ENCODE data around the gene MAP3K12. TPM values are rescaled to one million over a fixed set of nuclear protein-coding genes. Genes with fewer than 3 reads are reported as not detected.

The MAP3K12 gene
- total and polyA plus RNA-seq, 2 of the 13 experiments (the other 11 are each of a cell fraction or from before 2014, with no cell fraction given) = 0.20 to 1.1 TPM

DNA sequence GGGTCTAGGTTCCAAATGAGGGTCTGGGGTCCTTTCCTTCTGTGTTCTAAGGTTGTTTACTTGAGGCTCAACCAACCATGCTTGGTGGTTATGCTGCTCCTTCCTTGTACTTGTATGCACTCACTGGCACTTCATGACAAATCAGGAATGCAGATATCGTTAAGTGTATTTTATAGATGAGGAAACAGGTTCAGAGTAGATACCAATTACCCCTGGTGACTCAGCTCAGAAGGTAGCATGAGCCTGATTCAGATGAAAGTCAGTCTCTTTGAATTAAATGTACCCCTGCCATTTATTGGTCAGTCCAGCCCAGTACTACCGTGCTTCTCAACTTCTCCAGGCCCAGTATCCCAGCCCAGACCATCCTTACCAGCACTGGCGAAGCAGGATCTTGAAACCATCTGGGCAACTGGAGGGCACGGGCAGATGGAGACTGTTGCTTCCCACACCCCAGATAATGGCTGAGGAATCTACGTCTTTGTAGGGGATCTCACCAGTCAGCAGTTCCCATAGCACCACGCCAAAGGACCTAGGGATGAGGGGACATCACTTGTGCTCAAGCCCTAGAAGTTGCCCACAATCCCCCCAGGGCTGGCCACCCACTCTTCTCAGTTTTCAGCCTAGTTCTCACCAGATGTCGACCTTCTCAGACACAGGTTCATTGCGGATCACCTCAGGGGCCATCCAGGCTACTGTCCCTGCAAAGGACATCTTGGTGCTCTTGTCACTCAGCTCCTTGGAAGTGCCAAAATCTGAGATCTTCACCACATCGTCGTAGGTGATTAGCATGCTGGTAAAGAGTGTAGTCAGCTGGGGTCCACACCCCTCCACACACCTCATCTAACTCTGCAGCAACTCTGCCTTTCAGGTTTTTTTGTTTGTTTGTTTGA, 14.3 kb downstream of the MAP3K12 start (continued):
- TF ChIP-seq, protein P1, sequence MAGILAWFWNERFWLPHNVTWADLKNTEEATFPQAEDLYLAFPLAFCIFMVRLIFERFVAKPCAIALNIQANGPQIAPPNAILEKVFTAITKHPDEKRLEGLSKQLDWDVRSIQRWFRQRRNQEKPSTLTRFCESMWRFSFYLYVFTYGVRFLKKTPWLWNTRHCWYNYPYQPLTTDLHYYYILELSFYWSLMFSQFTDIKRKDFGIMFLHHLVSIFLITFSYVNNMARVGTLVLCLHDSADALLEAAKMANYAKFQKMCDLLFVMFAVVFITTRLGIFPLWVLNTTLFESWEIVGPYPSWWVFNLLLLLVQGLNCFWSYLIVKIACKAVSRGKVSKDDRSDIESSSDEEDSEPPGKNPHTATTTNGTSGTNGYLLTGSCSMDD (CRISPR knock-in tag; IDR thresholded peaks at IDR 0.05) = no peak
- TF ChIP-seq POLR2G (IDR thresholded peaks at IDR 0.05; ENCODE audit: low read depth, low read length) = peak; percentile 36
- TF ChIP-seq CENPT (CRISPR knock-in tag; IDR thresholded peaks at IDR 0.05; ENCODE audit: low read depth) = no peak
- TF ChIP-seq, protein P2, sequence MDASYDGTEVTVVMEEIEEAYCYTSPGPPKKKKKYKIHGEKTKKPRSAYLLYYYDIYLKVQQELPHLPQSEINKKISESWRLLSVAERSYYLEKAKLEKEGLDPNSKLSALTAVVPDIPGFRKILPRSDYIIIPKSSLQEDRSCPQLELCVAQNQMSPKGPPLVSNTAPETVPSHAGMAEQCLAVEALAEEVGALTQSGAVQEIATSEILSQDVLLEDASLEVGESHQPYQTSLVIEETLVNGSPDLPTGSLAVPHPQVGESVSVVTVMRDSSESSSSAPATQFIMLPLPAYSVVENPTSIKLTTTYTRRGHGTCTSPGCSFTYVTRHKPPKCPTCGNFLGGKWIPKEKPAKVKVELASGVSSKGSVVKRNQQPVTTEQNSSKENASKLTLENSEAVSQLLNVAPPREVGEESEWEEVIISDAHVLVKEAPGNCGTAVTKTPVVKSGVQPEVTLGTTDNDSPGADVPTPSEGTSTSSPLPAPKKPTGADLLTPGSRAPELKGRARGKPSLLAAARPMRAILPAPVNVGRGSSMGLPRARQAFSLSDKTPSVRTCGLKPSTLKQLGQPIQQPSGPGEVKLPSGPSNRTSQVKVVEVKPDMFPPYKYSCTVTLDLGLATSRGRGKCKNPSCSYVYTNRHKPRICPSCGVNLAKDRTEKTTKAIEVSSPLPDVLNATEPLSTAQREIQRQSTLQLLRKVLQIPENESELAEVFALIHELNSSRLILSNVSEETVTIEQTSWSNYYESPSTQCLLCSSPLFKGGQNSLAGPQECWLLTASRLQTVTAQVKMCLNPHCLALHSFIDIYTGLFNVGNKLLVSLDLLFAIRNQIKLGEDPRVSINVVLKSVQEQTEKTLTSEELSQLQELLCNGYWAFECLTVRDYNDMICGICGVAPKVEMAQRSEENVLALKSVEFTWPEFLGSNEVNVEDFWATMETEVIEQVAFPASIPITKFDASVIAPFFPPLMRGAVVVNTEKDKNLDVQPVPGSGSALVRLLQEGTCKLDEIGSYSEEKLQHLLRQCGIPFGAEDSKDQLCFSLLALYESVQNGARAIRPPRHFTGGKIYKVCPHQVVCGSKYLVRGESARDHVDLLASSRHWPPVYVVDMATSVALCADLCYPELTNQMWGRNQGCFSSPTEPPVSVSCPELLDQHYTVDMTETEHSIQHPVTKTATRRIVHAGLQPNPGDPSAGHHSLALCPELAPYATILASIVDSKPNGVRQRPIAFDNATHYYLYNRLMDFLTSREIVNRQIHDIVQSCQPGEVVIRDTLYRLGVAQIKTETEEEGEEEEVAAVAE (CRISPR knock-in tag; IDR thresholded peaks at IDR 0.05; ENCODE audit: borderline replicate concordance) = no peak
- no peak for TF ChIP-seq HOXA9 (CRISPR knock-in tag; IDR thresholded peaks at IDR 0.05; ENCODE audit: borderline replicate concordance)
- TF ChIP-seq JUNB (CRISPR knock-in tag; IDR thresholded peaks at IDR 0.05; ENCODE audit: borderline replicate concordance) = no peak
- TF ChIP-seq, protein P3, sequence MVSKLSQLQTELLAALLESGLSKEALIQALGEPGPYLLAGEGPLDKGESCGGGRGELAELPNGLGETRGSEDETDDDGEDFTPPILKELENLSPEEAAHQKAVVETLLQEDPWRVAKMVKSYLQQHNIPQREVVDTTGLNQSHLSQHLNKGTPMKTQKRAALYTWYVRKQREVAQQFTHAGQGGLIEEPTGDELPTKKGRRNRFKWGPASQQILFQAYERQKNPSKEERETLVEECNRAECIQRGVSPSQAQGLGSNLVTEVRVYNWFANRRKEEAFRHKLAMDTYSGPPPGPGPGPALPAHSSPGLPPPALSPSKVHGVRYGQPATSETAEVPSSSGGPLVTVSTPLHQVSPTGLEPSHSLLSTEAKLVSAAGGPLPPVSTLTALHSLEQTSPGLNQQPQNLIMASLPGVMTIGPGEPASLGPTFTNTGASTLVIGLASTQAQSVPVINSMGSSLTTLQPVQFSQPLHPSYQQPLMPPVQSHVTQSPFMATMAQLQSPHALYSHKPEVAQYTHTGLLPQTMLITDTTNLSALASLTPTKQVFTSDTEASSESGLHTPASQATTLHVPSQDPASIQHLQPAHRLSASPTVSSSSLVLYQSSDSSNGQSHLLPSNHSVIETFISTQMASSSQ (IDR thresholded peaks at IDR 0.05; ENCODE audit: low read depth) = no peak
- TF ChIP-seq, protein P3 (CRISPR knock-in tag; IDR thresholded peaks at IDR 0.05; ENCODE audit: borderline replicate concordance) = no peak
- TF ChIP-seq FLYWCH1 (CRISPR knock-in tag; IDR thresholded peaks at IDR 0.05) = no peak

Data from HepG2 (cell line).